GM18520 (cell line): Measurements from ENCODE around the gene STIM1.
A peak's percentile ranks its signal among the peaks of the same experiment; 100 is the strongest.
"Not testable (repeated sequence)": the region's sequence is repeated elsewhere in the genome, so short reads cannot be mapped to it uniquely, and the experiment has no call there.

Source experiments
- ATAC-seq: cut with Tn5 transposase; IDR thresholded peaks from one replicate; pipeline ENCODE4 v1.9.1; 2021; ENCODE audit not compliant: unreplicated experiment

The STIM1 gene

GRCh38 chr11:3854977-3855807, at the start of gene STIM1:
Gene STIM1 (plus strand): TSS chr11:3855664. CDS start chr11:3856271, 607 bp downstream.
- ATAC-seq: peak; percentile 64

- peak; percentile 33 for ATAC-seq
Observed at GRCh38 chr11:3807909-3808860, 47.3 kb upstream of the STIM1 start, which contains the start of gene PGAP2. Gene PGAP2 (plus strand): TSS chr11:3808560. CDS start chr11:3811260, 2,700 bp downstream.

- peak; percentile 69 for ATAC-seq
Observed at GRCh38 chr11:3808861-3809623, 46.4 kb upstream of the STIM1 start.

- ATAC-seq: no peak
Observed at GRCh38 chr11:3809624-3809928, 45.9 kb upstream of the STIM1 start.

GRCh38 chr11:3810446-3810845, 45.0 kb upstream of the STIM1 start:
- ATAC-seq: no peak

- no peak for ATAC-seq
Observed at GRCh38 chr11:3810951-3811350, 44.5 kb upstream of the STIM1 start.

- not testable (repeated sequence) for ATAC-seq
Observed at GRCh38 chr11:3814832-3815231, 40.6 kb upstream of the STIM1 start.

GRCh38 chr11:3815845-3816244, 39.6 kb upstream of the STIM1 start:
- no peak for ATAC-seq

GRCh38 chr11:3816673-3817072, 38.8 kb upstream of the STIM1 start:
- ATAC-seq: no peak

GRCh38 chr11:3817181-3817800, 38.2 kb upstream of the STIM1 start:
- ATAC-seq: no peak

- ATAC-seq: no peak
Observed at GRCh38 chr11:3820971-3821370, 34.5 kb upstream of the STIM1 start.

- ATAC-seq: no peak
Observed at GRCh38 chr11:3822312-3822711, 33.2 kb upstream of the STIM1 start.

- ATAC-seq: no peak
Observed at GRCh38 chr11:3823303-3823702, 32.2 kb upstream of the STIM1 start.

GRCh38 chr11:3823762-3824506, 31.5 kb upstream of the STIM1 start:
- ATAC-seq: no peak

- ATAC-seq: peak; percentile 71
Observed at GRCh38 chr11:3824714-3825472, 30.6 kb upstream of the STIM1 start.

- no peak for ATAC-seq
Observed at GRCh38 chr11:3825473-3826154, 29.9 kb upstream of the STIM1 start.

- ATAC-seq: no peak
Observed at GRCh38 chr11:3826721-3827120, 28.7 kb upstream of the STIM1 start.

- ATAC-seq: no peak
Observed at GRCh38 chr11:3827434-3828186, 27.9 kb upstream of the STIM1 start.
